ENCODE measurements around the gene COA1.

The COA1 gene

DNA sequence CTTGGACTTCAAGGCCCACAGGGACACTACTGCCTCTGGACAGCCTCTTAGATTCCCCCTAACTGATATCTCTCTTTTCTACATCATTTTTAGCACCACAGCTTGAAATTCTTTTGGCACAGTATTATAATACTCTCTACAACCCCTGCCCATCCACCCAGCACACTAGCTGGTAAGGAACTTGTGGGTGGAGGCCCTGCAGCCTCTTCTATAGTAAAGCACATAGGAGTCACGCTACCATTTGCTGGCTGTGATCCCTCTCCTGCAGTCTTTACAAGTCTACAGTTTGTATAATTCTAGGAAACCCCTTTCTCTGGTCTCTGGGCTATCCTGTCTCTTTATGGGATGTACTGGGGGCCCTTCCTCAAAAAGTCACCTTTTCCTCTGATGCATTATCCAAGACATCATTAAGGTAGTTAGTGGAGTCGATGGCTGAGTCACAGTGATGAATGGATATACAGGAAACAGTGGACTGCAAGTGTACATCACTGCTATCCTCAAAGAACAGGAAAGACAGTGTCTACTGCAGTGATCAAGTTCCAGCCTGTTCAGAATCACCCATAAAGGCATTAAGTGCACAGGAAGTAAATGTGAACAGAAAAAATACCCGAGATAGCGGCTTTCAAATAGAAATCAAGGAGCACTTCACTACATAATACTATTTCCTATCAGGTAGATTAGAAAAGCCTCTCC is 92.1 kb downstream of the COA1 start:
- no peak for DNase-seq (ENCODE audit: low read depth)
- no peak overlapping the region for H3K4me3 ChIP-seq (ENCODE audit: low read depth, low read length)
- TF ChIP-seq, protein P1, sequence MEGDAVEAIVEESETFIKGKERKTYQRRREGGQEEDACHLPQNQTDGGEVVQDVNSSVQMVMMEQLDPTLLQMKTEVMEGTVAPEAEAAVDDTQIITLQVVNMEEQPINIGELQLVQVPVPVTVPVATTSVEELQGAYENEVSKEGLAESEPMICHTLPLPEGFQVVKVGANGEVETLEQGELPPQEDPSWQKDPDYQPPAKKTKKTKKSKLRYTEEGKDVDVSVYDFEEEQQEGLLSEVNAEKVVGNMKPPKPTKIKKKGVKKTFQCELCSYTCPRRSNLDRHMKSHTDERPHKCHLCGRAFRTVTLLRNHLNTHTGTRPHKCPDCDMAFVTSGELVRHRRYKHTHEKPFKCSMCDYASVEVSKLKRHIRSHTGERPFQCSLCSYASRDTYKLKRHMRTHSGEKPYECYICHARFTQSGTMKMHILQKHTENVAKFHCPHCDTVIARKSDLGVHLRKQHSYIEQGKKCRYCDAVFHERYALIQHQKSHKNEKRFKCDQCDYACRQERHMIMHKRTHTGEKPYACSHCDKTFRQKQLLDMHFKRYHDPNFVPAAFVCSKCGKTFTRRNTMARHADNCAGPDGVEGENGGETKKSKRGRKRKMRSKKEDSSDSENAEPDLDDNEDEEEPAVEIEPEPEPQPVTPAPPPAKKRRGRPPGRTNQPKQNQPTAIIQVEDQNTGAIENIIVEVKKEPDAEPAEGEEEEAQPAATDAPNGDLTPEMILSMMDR (IDR thresholded peaks at IDR 0.05; ENCODE audit: control insufficient read depth, extremely low read depth, insufficient read depth), result no peak

- peak; percentile 58 for DNase-seq (ENCODE audit: low read depth)
- H3K4me3 ChIP-seq (ENCODE audit: low read depth, low read length), result no peak overlapping the region
- TF ChIP-seq, protein P1 (IDR thresholded peaks at IDR 0.05; ENCODE audit: control insufficient read depth, extremely low read depth, insufficient read depth), result no peak
These were observed 93.2 kb downstream of the COA1 start for GRCh38 chr7:43636093-43636492.

GRCh38 chr7:43634384-43634783 is 94.9 kb downstream of the COA1 start:
- no peak overlapping the region for H3K4me3 ChIP-seq (ENCODE audit: low read depth, low read length)
- DNase-seq (ENCODE audit: low read depth), result no peak
- TF ChIP-seq, protein P1 (IDR thresholded peaks at IDR 0.05; ENCODE audit: control insufficient read depth, extremely low read depth, insufficient read depth), result no peak

GRCh38 chr7:43632746-43633145 is 96.6 kb downstream of the COA1 start:
- TF ChIP-seq, protein P1 (IDR thresholded peaks at IDR 0.05; ENCODE audit: control insufficient read depth, extremely low read depth, insufficient read depth), result no peak
- DNase-seq (ENCODE audit: low read depth), result no peak
- no peak overlapping the region for H3K4me3 ChIP-seq (ENCODE audit: low read depth, low read length)

DNA sequence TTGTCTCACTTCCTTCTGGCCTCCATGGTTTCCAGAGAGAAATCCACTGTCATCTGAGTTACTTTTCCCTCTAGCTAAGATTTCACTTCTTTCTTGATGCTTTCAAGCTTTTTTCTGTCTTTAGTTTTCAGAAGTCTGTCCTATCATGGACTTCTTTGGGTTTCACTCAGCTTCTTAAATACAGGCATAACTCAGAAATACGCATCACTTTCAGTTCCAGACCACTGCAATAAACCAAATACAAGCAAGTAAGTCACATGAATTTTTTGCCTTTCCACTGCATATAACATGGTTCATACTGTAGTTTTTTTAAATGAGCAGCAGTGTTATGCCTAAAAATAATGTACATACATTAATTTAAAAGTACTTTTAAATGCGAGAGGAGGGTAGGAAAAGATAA is 97.8 kb downstream of the COA1 start:
- no peak overlapping the region for H3K4me3 ChIP-seq (ENCODE audit: low read depth, low read length)
- TF ChIP-seq, protein P1 (IDR thresholded peaks at IDR 0.05; ENCODE audit: control insufficient read depth, extremely low read depth, insufficient read depth), result no peak
- no peak for DNase-seq (ENCODE audit: low read depth)

GRCh38 chr7:43630482-43630881 is 98.8 kb downstream of the COA1 start:
- no peak overlapping the region for H3K4me3 ChIP-seq (ENCODE audit: low read depth, low read length)
- no peak for DNase-seq (ENCODE audit: low read depth)
- TF ChIP-seq, protein P1 (IDR thresholded peaks at IDR 0.05; ENCODE audit: control insufficient read depth, extremely low read depth, insufficient read depth), result no peak

DNA sequence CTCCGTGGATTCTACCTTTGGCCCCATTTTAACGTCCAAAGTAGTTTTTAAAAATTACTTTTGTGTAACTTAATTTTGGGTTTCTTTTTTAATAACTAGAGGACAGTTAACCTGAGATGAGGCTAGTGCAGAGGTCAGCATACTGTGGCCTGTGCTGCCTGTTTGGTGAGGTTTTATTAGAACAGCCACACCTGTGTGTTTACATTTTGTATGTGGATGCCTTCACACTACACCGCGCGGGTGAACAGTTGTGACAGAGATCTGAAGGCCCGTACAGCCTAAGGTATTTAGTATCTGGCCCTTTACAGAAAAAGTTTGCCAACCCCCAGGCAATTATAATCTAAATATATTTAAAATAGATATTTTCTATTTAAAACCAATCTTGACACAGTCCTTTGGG is 99.5 kb downstream of the COA1 start:
- DNase-seq (ENCODE audit: low read depth), result peak; percentile 21
- H3K4me3 ChIP-seq (ENCODE audit: low read depth, low read length), result no peak overlapping the region
- TF ChIP-seq, protein P1 (IDR thresholded peaks at IDR 0.05; ENCODE audit: control insufficient read depth, extremely low read depth, insufficient read depth), result no peak
